Coronary artery (tissue), 2 donors: ENCODE results near the gene STRA8.

Experiments
- DNase-seq: peaks from one replicate; pipeline ENCODE4 v3.0.0-alpha.2; 2017; ENCODE audit warnings: low spot score
- H3K27ac ChIP-seq, 2 donors: fragments of 200-600 bp; sonication (generic); one replicate each; pipeline ENCODE4 v1.5.1; 2016 to 2019
- H3K4me3 ChIP-seq: fragments of 200-600 bp; sonication (generic); 2 replicates; pipeline ENCODE4 v1.5.1; 2016; ENCODE audit warnings: mild to moderate bottlenecking, moderate library complexity
- CTCF ChIP-seq: fragments of 200-600 bp; sonication (generic); IDR thresholded peaks from one replicate; pipeline ENCODE4 v1.5.1; 2019; ENCODE audit warnings: antibody characterized with exemption

Gene STRA8

GRCh38 chr7:135233570-135233969, at the start of gene STRA8:
Gene STRA8, plus strand, starts transcription at chr7:135233838. Its CDS starts 6,687 bp downstream, at chr7:135240525.
- Histone ChIP-seq H3K27ac (no peak within 1 kb of the TSS), H3K4me3 (no peak within 1 kb of the TSS)
- no peak for DNase-seq
- TF ChIP-seq CTCF: no peak

- no peak overlapping the region for H3K4me3 ChIP-seq
- H3K27ac ChIP-seq: no peak overlapping the region
- DNase-seq: no peak
- no peak for TF ChIP-seq CTCF
These were observed 49.3 kb upstream of the STRA8 start for GRCh38 chr7:135184254-135184841.

- Histone ChIP-seq H3K4me3 (no peak overlapping the region), H3K27ac (no peak overlapping the region)
- DNase-seq: no peak
- no peak for TF ChIP-seq CTCF
These were observed 48.0 kb upstream of the STRA8 start for GRCh38 chr7:135185471-135186260.

- Histone ChIP-seq H3K4me3 (no peak overlapping the region), H3K27ac (no peak overlapping the region)
- no peak for DNase-seq
- no peak for TF ChIP-seq CTCF
These were observed 47.4 kb upstream of the STRA8 start for GRCh38 chr7:135186261-135186540.

- no peak for DNase-seq
- TF ChIP-seq CTCF: no peak
- Histone ChIP-seq H3K27ac (no peak overlapping the region), H3K4me3 (no peak overlapping the region)
These were observed 46.8 kb upstream of the STRA8 start for GRCh38 chr7:135186841-135187253.

GRCh38 chr7:135188298-135188984, 45.2 kb upstream of the STRA8 start:
- Histone ChIP-seq H3K27ac (no peak overlapping the region), H3K4me3 (no peak overlapping the region)
- TF ChIP-seq CTCF: no peak
- DNase-seq: peak; percentile 46
